Astrocyte (in vitro differentiated cells and primary cell): ENCODE measurements around the gene GOLIM4. TPM values are rescaled to one million over a fixed set of nuclear protein-coding genes. Genes with fewer than 3 reads are reported as not detected.
A peak's percentile ranks its signal among the peaks of the same experiment; 100 is the strongest.

Source experiments
- DNase-seq: peaks from one replicate; pipeline ENCODE4 v3.0.0-alpha.2; 2010; ENCODE audit warnings: low read depth
- FAIRE-seq: peaks from 2 replicates; lab custom pipeline; 2011; peaks lifted over from hg19 to GRCh38; lab: Jason Lieb, UNC
- H2AFZ ChIP-seq: 2 replicates; pipeline ENCODE4 v1.6.0; 2012; ENCODE audit warnings: low read depth, low read length, inconsistent platforms
- H3K27ac ChIP-seq: 2 replicates; pipeline ENCODE4 v1.5.1; 2011; ENCODE audit warnings: low read depth, low read length, inconsistent platforms
- H3K27me3 ChIP-seq: 2 replicates; pipeline ENCODE4 v1.6.0; 2011; ENCODE audit warnings: low read length, inconsistent platforms; ENCODE audit not compliant: insufficient read depth
- H3K36me3 ChIP-seq: 2 replicates; pipeline ENCODE4 v1.5.1; 2011; ENCODE audit warnings: low read length, inconsistent platforms; ENCODE audit not compliant: insufficient read depth
- H3K4me1 ChIP-seq: 2 replicates; pipeline ENCODE4 v1.5.1; 2011; ENCODE audit warnings: low read length, inconsistent platforms; ENCODE audit not compliant: insufficient read depth
- H3K4me2 ChIP-seq: 2 replicates; pipeline ENCODE4 v1.6.0; 2012; ENCODE audit warnings: low read length, inconsistent platforms
- H3K4me3 ChIP-seq: 2 replicates; pipeline ENCODE4 v1.5.1; 2011; ENCODE audit warnings: low read depth, mild to moderate bottlenecking, low read length, inconsistent platforms; ENCODE audit not compliant: insufficient read depth
- H3K79me2 ChIP-seq: 2 replicates; pipeline ENCODE4 v1.6.0; 2012; ENCODE audit warnings: mild to moderate bottlenecking, low read length, inconsistent platforms; ENCODE audit not compliant: insufficient read depth
- H3K9ac ChIP-seq: 2 replicates; pipeline ENCODE4 v1.6.0; 2012; ENCODE audit warnings: mild to moderate bottlenecking, low read length, inconsistent platforms
- H3K9me3 ChIP-seq: 2 replicates; pipeline ENCODE4 v1.5.1; 2012; ENCODE audit warnings: low read depth, mild to moderate bottlenecking, low read length, inconsistent platforms; ENCODE audit not compliant: insufficient read depth
- H4K20me1 ChIP-seq: 2 replicates; pipeline ENCODE4 v1.6.0; 2012; ENCODE audit warnings: low read length, inconsistent platforms; ENCODE audit not compliant: insufficient read depth
- H3K27ac Mint-ChIP-seq: one replicate; pipeline ENCODE4 v1.8.0; 2021; ENCODE audit warnings: mild to moderate bottlenecking, mixed read lengths; ENCODE audit not compliant: unreplicated experiment
- H3K27me3 Mint-ChIP-seq: one replicate; pipeline ENCODE4 v1.8.0; 2021; ENCODE audit warnings: low read depth, mixed read lengths; ENCODE audit not compliant: unreplicated experiment
- H3K36me3 Mint-ChIP-seq: one replicate; pipeline ENCODE4 v1.8.0; 2021; ENCODE audit warnings: low read depth, mixed read lengths; ENCODE audit not compliant: unreplicated experiment
- H3K4me1 Mint-ChIP-seq: one replicate; pipeline ENCODE4 v1.8.0; 2021; ENCODE audit warnings: low read depth, mixed read lengths; ENCODE audit not compliant: unreplicated experiment
- H3K4me3 Mint-ChIP-seq: one replicate; pipeline ENCODE4 v1.8.0; 2021; ENCODE audit warnings: mild to moderate bottlenecking, moderate library complexity, mixed read lengths; ENCODE audit not compliant: unreplicated experiment
- H3K9me3 Mint-ChIP-seq: one replicate; pipeline ENCODE4 v1.8.0; 2021; ENCODE audit warnings: mild to moderate bottlenecking, mixed read lengths; ENCODE audit not compliant: unreplicated experiment
- CTCF ChIP-seq: IDR thresholded peaks from 2 replicates; pipeline ENCODE4 v1.5.1; 2011; ENCODE audit warnings: low read depth, mild to moderate bottlenecking, inconsistent platforms, low read length, moderate library complexity; ENCODE audit not compliant: insufficient read depth
- EZH2 ChIP-seq: IDR thresholded peaks from 2 replicates; pipeline ENCODE4 v1.6.1; 2012; ENCODE audit warnings: mild to moderate bottlenecking, low read length, inconsistent platforms; ENCODE audit not compliant: insufficient read depth
- total RNA-seq: library from RNA; stranded (reverse); gene quantifications from 2 replicates; pipeline ENCODE4 v1.2.1, GENCODE V29; 2021

The GOLIM4 gene
- total RNA-seq, 1 donor from 2014 or later = 51.5 TPM

- Mint-ChIP-seq H3K27ac (no peak overlapping the region), H3K9me3 (no peaks in the 10 kb centered on the region), H3K4me1 (peaks cover 21% of the 10 kb centered on the region), H3K36me3 (no peaks in the 10 kb centered on the region), H3K4me3 (no peak overlapping the region), H3K27me3 (no peaks in the 10 kb centered on the region)
- Histone ChIP-seq H4K20me1 (peaks cover 18% of the 10 kb centered on the region), H3K9ac (no peak overlapping the region), H3K9me3 (no peaks in the 10 kb centered on the region), H3K79me2 (peaks cover 87% of the 10 kb centered on the region), H3K27ac (no peak overlapping the region), H3K36me3 (no peaks in the 10 kb centered on the region), H2AFZ (no peak overlapping the region), H3K4me1 (peaks cover 11% of the 10 kb centered on the region), H3K4me3 (no peak overlapping the region), H3K27me3 (no peaks in the 10 kb centered on the region), H3K4me2 (no peak overlapping the region)
- no peak for FAIRE-seq
- no peak for DNase-seq
- TF ChIP-seq CTCF (no peak), EZH2 (no peak)
Measured at GRCh38 chr3:168066882-168067281, 28.8 kb downstream of the GOLIM4 start.

- no peaks in the 10 kb centered on the region for H3K9me3 ChIP-seq
- FAIRE-seq = no peak
- TF ChIP-seq EZH2 (no peak), CTCF (no peak)
- no peak for DNase-seq
- H3K4me3 ChIP-seq = no peak overlapping the region
- peaks cover 14% of the 10 kb centered on the region for H3K4me1 Mint-ChIP-seq
- no peaks in the 10 kb centered on the region for H3K4me1 ChIP-seq
- H2AFZ ChIP-seq = no peak overlapping the region
- H3K36me3 ChIP-seq = no peaks in the 10 kb centered on the region
- no peaks in the 10 kb centered on the region for H3K27me3 Mint-ChIP-seq
- H3K27ac Mint-ChIP-seq = no peak overlapping the region
- H3K36me3 Mint-ChIP-seq = no peaks in the 10 kb centered on the region
- no peak overlapping the region for H3K9ac ChIP-seq
- peaks cover 30% of the 10 kb centered on the region for H4K20me1 ChIP-seq
- H3K4me2 ChIP-seq = no peak overlapping the region
- H3K27me3 ChIP-seq = no peaks in the 10 kb centered on the region
- no peak overlapping the region for H3K27ac ChIP-seq
- H3K4me3 Mint-ChIP-seq = no peak overlapping the region
- H3K9me3 Mint-ChIP-seq = no peaks in the 10 kb centered on the region
- peaks cover 95% of the 10 kb centered on the region for H3K79me2 ChIP-seq
Measured at GRCh38 chr3:168065569-168065968, 30.2 kb downstream of the GOLIM4 start.

- FAIRE-seq (no peak), DNase-seq (no peak)
- H3K9me3 ChIP-seq = no peaks in the 10 kb centered on the region
- TF ChIP-seq CTCF (no peak), EZH2 (no peak)
- Mint-ChIP-seq H3K27me3 (no peaks in the 10 kb centered on the region), H3K4me1 (peaks cover 13% of the 10 kb centered on the region), H3K27ac (peak overlapping the region; percentile 53), H3K4me3 (no peak overlapping the region), H3K9me3 (no peaks in the 10 kb centered on the region), H3K36me3 (no peaks in the 10 kb centered on the region)
- no peak overlapping the region for H3K9ac ChIP-seq
- no peaks in the 10 kb centered on the region for H3K27me3 ChIP-seq
- no peak overlapping the region for H3K4me2 ChIP-seq
- peaks cover 97% of the 10 kb centered on the region for H3K79me2 ChIP-seq
- H3K27ac ChIP-seq = no peak overlapping the region
- no peaks in the 10 kb centered on the region for H3K36me3 ChIP-seq
- H3K4me1 ChIP-seq = no peaks in the 10 kb centered on the region
- no peak overlapping the region for H2AFZ ChIP-seq
- peaks cover 52% of the 10 kb centered on the region for H4K20me1 ChIP-seq
- H3K4me3 ChIP-seq = no peak overlapping the region
Measured at GRCh38 chr3:168063122-168063521, 32.6 kb downstream of the GOLIM4 start.
